Endothelial cell (in vitro differentiated cells): ENCODE data around the gene HTR7. TPM values are rescaled to one million over a fixed set of nuclear protein-coding genes. Genes with fewer than 3 reads are reported as not detected.

Source experiments
- DNase-seq: peaks from one replicate; pipeline ENCODE4 v3.0.0; 2021; ENCODE audit warnings: low spot score
- H3K27ac Mint-ChIP-seq: one replicate; pipeline ENCODE4 v1.8.0; 2021; ENCODE audit warnings: mixed read lengths, inconsistent platforms; ENCODE audit not compliant: unreplicated experiment
- H3K27me3 Mint-ChIP-seq: one replicate; pipeline ENCODE4 v1.8.0; 2021; ENCODE audit warnings: mild to moderate bottlenecking, moderate library complexity, mixed read lengths, inconsistent platforms; ENCODE audit not compliant: unreplicated experiment
- H3K36me3 Mint-ChIP-seq: one replicate; pipeline ENCODE4 v1.8.0; 2021; ENCODE audit warnings: mild to moderate bottlenecking, low read depth, mixed read lengths, inconsistent platforms; ENCODE audit not compliant: unreplicated experiment
- H3K4me1 Mint-ChIP-seq: one replicate; pipeline ENCODE4 v1.8.0; 2021; ENCODE audit warnings: mild to moderate bottlenecking, mixed read lengths, inconsistent platforms; ENCODE audit not compliant: unreplicated experiment
- H3K4me3 Mint-ChIP-seq: one replicate; pipeline ENCODE4 v1.8.0; 2021; ENCODE audit warnings: mild to moderate bottlenecking, mixed read lengths, inconsistent platforms; ENCODE audit not compliant: unreplicated experiment
- H3K9me3 Mint-ChIP-seq: one replicate; pipeline ENCODE4 v1.8.0; 2021; ENCODE audit warnings: mixed read lengths, inconsistent platforms; ENCODE audit not compliant: unreplicated experiment
- total RNA-seq: library from RNA; stranded (reverse); fragmentation: NEBNext Ultra II Directional; extraction: Animal tissue kit (Norgen Biotek cat#: 25700); gene quantifications from one replicate; pipeline ENCODE4 v1.2.1, GENCODE V29; 2021; ENCODE audit not compliant: unreplicated experiment
- TF ChIP-seq, protein P1 (sequence below): fragments of 200-600 bp; sonication (generic); IDR thresholded peaks from one replicate; pipeline ENCODE4 v1.5.0; 2021; ENCODE audit warnings: antibody characterized with exemption; ENCODE audit not compliant: unreplicated experiment

Gene HTR7
- total RNA-seq, 1 donor from 2014 or later, result 7.3 TPM

DNA sequence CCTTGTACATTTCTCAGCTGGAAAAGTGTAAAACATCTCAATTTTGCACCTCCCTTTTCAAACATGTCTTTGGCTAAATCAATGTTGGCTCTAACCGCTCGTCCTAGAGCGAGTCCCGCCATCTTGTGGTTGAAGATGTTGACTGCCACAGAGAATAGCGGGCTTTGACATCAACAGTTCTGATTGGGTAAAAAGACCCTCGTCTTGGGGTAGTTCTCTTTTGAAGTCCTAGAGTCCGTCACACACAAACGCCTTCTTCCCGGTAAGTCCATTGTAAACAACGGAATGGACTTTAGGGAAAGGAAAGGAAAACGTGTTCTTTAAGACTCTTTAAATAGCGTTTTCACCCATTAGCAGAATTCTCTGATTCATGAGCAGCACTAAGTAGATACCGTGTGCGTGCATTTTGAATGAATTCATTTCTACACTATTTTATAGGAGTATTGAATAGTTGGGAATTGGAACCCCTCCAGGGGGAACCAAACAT lies 13.5 kb upstream of the HTR7 start:
- H3K27ac Mint-ChIP-seq, result peak overlapping the region; percentile 82

DNA sequence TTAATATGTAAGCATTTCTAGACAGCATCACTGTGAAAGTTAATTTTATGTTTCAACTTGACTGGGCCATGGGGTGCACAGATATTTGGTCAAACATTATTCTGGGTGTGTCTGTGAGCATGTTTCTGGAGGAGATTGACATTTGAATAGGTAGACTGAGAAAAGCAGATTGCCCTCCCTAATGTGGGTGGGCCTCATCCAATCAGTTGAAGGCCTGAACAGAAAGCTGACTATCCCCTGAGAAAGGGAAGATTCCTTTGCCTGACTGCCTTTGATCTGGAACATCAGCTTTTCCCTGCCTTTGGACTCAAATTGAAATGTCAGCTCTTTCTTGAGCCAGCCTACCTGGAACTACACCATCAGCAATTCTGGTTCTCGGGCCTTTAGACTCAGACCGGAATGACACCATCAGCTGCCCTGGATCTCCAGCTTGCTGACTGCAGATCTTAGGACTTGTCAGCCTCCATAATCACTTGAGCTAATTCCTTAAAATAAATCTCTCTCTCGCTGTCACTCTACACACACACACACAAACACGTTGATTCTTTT lies 8.3 kb upstream of the HTR7 start:
- Mint-ChIP-seq H3K9me3 (peaks cover 9% of the 10 kb centered on the region), H3K4me3 (no peak overlapping the region), H3K27ac (no peak overlapping the region), H3K4me1 (peaks cover 4% of the 10 kb centered on the region), H3K36me3 (no peaks in the 10 kb centered on the region), H3K27me3 (peaks cover 1% of the 10 kb centered on the region)
- TF ChIP-seq, protein P1, sequence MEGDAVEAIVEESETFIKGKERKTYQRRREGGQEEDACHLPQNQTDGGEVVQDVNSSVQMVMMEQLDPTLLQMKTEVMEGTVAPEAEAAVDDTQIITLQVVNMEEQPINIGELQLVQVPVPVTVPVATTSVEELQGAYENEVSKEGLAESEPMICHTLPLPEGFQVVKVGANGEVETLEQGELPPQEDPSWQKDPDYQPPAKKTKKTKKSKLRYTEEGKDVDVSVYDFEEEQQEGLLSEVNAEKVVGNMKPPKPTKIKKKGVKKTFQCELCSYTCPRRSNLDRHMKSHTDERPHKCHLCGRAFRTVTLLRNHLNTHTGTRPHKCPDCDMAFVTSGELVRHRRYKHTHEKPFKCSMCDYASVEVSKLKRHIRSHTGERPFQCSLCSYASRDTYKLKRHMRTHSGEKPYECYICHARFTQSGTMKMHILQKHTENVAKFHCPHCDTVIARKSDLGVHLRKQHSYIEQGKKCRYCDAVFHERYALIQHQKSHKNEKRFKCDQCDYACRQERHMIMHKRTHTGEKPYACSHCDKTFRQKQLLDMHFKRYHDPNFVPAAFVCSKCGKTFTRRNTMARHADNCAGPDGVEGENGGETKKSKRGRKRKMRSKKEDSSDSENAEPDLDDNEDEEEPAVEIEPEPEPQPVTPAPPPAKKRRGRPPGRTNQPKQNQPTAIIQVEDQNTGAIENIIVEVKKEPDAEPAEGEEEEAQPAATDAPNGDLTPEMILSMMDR, result no peak
- no peak for DNase-seq

More for the DNA sequence above, 13.5 kb upstream of the HTR7 start:
- Mint-ChIP-seq H3K4me3 (peak overlapping the region; percentile 92), H3K9me3 (peaks cover 9% of the 10 kb centered on the region), H3K4me1 (peaks cover 16% of the 10 kb centered on the region), H3K27me3 (peaks cover 1% of the 10 kb centered on the region), H3K36me3 (peaks cover 11% of the 10 kb centered on the region)
- TF ChIP-seq, protein P1, result peak; percentile 38
- DNase-seq, result peak; percentile 60

DNA sequence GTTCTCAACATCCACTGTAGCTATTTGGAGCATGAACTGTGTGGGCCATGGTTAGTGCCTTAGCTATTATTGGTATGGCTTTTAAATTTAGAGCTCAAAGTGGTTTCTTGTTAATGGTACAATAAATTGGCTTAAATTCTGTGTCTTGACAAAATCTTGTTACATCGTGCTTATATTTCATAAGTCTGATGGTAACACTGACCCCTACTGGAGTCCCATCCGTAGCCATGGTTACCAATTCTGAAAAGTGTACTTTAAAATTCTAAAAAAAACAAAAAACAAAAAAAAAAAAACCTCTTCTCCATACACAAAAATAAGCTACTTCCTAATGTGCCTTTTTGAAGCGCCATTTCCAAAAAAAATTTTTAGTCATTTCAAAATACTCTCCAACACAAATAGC lies 7.6 kb upstream of the HTR7 start:
- peaks cover 9% of the 10 kb centered on the region for H3K9me3 Mint-ChIP-seq
- no peaks in the 10 kb centered on the region for H3K27me3 Mint-ChIP-seq
- H3K27ac Mint-ChIP-seq, result no peak overlapping the region
- TF ChIP-seq, protein P1, result no peak
- DNase-seq, result peak; percentile 10
- no peak overlapping the region for H3K4me3 Mint-ChIP-seq
- no peaks in the 10 kb centered on the region for H3K36me3 Mint-ChIP-seq
- peaks cover 4% of the 10 kb centered on the region for H3K4me1 Mint-ChIP-seq

DNA sequence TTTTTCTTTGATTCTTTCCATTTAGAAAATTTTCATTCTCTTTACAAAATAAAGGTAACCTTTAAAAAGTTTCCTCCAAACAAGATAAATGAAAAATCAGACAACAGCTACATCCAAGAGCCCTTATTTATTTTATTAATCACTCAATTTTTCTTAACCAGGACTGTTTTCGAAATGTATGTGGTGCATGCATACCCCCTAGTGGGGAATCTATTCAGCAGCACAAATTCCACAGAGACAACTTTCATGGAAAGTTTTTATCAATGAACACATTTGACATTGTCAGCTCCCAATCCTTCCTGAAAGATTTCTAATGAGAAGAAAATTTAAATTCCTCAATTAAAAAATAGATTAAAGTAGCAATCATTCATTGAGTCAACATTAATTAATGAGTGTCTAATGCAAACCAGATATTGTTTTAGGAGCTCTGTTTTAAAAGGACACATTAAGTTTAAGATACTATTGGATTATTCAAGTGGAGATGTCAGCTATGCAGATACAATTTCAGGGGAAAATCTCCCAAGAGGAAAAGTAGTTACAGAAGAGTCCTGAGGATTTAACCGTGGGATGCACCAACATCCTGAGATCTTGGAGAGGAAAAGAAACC lies 5.2 kb upstream of the HTR7 start:
- DNase-seq, result peak; percentile 16
- Mint-ChIP-seq H3K4me3 (no peak overlapping the region), H3K27me3 (no peaks in the 10 kb centered on the region), H3K36me3 (no peaks in the 10 kb centered on the region), H3K27ac (no peak overlapping the region), H3K9me3 (no peaks in the 10 kb centered on the region), H3K4me1 (peaks cover 12% of the 10 kb centered on the region)
- TF ChIP-seq, protein P1, result peak; percentile 79

DNA sequence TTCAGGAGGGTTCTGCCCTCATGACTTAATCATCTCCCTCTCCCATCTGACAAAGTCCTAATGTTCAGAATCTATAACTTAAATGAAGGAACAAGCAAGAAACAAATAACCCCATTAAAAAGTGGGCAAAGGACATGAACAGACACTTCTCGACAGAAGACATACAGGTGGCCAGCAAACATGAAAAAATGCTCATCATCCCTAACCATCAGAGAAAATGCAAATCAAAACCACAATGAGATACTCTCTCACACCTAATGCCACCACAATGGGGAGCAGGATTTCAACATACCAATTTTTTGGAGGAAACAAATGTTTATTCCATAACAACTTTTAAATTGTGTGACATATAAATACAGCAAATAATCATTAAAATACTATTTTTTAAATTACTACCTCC lies 3.0 kb upstream of the HTR7 start:
- no peak overlapping the region for H3K4me3 Mint-ChIP-seq
- H3K9me3 Mint-ChIP-seq, result no peaks in the 10 kb centered on the region
- no peak overlapping the region for H3K27ac Mint-ChIP-seq
- H3K27me3 Mint-ChIP-seq, result peaks cover 3% of the 10 kb centered on the region
- DNase-seq, result no peak
- TF ChIP-seq, protein P1, result no peak
- H3K36me3 Mint-ChIP-seq, result no peaks in the 10 kb centered on the region
- H3K4me1 Mint-ChIP-seq, result peaks cover 12% of the 10 kb centered on the region
